Thoracic aorta (tissue), 2 donors: ENCODE measurements around the gene ZCCHC8. TPM values are rescaled to one million over a fixed set of nuclear protein-coding genes. Genes with fewer than 3 reads are reported as not detected.
"Not testable (repeated sequence)": the region's sequence is repeated elsewhere in the genome, so short reads cannot be mapped to it uniquely, and the experiment has no call there.

Experiments
- ATAC-seq: fragments of 150-250 bp; one replicate; pipeline ENCODE4 v1.8.0; 2017; ENCODE audit warnings: low read depth; ENCODE audit not compliant: insufficient number of reproducible peaks, low FRiP score
- DNase-seq: peaks from one replicate; pipeline ENCODE4 v3.0.0-alpha.2; 2020; ENCODE audit warnings: low spot score
- H3K27ac ChIP-seq, 2 donors: fragments of 200-600 bp; sonication (generic); 1 replicate in 1 of 2; 2 replicates in 1 of 2; pipeline ENCODE4 v1.5.1; 2016; ENCODE audit warnings: mild to moderate bottlenecking in 2 of 2, moderate library complexity in 2 of 2
- H3K27me3 ChIP-seq: fragments of 200-600 bp; sonication (generic); replicated peaks from 2 replicates; pipeline ENCODE4 v1.6.0; 2016; ENCODE audit warnings: mild to moderate bottlenecking; ENCODE audit not compliant: insufficient read depth
- H3K36me3 ChIP-seq: fragments of 200-600 bp; sonication (generic); one replicate; pipeline ENCODE4 v1.5.1; 2016
- H3K4me1 ChIP-seq, 2 donors: fragments of 200-600 bp; sonication (generic); 1 replicate in 1 of 2; 2 replicates in 1 of 2; pipeline versions ENCODE4 v1.5.1 to v1.6.0; 2016; ENCODE audit warnings: low read depth in 2 of 2, mild to moderate bottlenecking in 1 of 2; ENCODE audit not compliant: control insufficient read depth in 1 of 2
- H3K4me3 ChIP-seq: fragments of 200-600 bp; sonication (generic); 2 replicates; pipeline ENCODE4 v1.5.1; 2016; ENCODE audit warnings: mild to moderate bottlenecking
- H3K9me3 ChIP-seq: fragments of 200-600 bp; sonication (generic); 2 replicates; pipeline ENCODE4 v1.5.1; 2016
- CTCF ChIP-seq: fragments of 200-600 bp; sonication (generic); IDR thresholded peaks from one replicate; pipeline ENCODE4 v1.5.1; 2019; ENCODE audit warnings: antibody characterized with exemption
- total RNA-seq, 2 donors: library from RNA; depleted of rRNA; stranded (reverse); fragments of >200 nt; gene quantifications; one replicate each; pipeline versions ENCODE4 v1.1.0 to v1.2.3, GENCODE V29; 2016

The ZCCHC8 gene
- total RNA-seq, 2 donors from 2014 or later: 16.2 to 33.4 TPM

- no peaks in the 10 kb centered on the region for H3K36me3 ChIP-seq
- no peak for DNase-seq
- TF ChIP-seq CTCF: no peak
- no peaks in the 10 kb centered on the region for H3K27me3 ChIP-seq
- H3K4me1 ChIP-seq: no peaks in the 10 kb centered on the region
- ATAC-seq: no peak
- no peak overlapping the region for H3K4me3 ChIP-seq
- H3K9me3 ChIP-seq: no peaks in the 10 kb centered on the region
- no peak overlapping the region for H3K27ac ChIP-seq
These were observed 51.4 kb downstream of the ZCCHC8 start for GRCh38 chr12:122449317-122449716.

GRCh38 chr12:122447825-122448224, 52.9 kb downstream of the ZCCHC8 start:
- H3K27ac ChIP-seq, H3K36me3 ChIP-seq, H3K4me1 ChIP-seq, H3K4me3 ChIP-seq, H3K9me3 ChIP-seq, H3K27me3 ChIP-seq, DNase-seq, ATAC-seq: not testable (repeated sequence)

- H3K4me1 ChIP-seq, DNase-seq, H3K4me3 ChIP-seq, H3K27ac ChIP-seq, ATAC-seq, H3K27me3 ChIP-seq, H3K9me3 ChIP-seq, H3K36me3 ChIP-seq: not testable (repeated sequence)
These were observed 54.3 kb downstream of the ZCCHC8 start for GRCh38 chr12:122446390-122446789.

GRCh38 chr12:122444071-122444470, 56.7 kb downstream of the ZCCHC8 start:
- not testable (repeated sequence) for ATAC-seq, H3K4me1 ChIP-seq

GRCh38 chr12:122438822-122439221, 61.9 kb downstream of the ZCCHC8 start:
- DNase-seq, ATAC-seq, H3K4me1 ChIP-seq, H3K36me3 ChIP-seq, H3K4me3 ChIP-seq, H3K27ac ChIP-seq, H3K27me3 ChIP-seq, H3K9me3 ChIP-seq: not testable (repeated sequence)

More at GRCh38 chr12:122444071-122444470, 56.7 kb downstream of the ZCCHC8 start:
- H3K4me3 ChIP-seq, H3K9me3 ChIP-seq, H3K27me3 ChIP-seq, DNase-seq, H3K27ac ChIP-seq, H3K36me3 ChIP-seq: not testable (repeated sequence)

- TF ChIP-seq CTCF: no peak
- Histone ChIP-seq H3K27me3 (no peaks in the 10 kb centered on the region), H3K27ac (no peak overlapping the region), H3K4me3 (peak overlapping the region; percentile 23), H3K9me3 (no peaks in the 10 kb centered on the region), H3K4me1 (peaks cover 0 to 3% of the 10 kb centered on the region in 2 donors), H3K36me3 (no peaks in the 10 kb centered on the region)
- peak; percentile 80 for ATAC-seq
- peak; percentile 51 for DNase-seq
These were observed 63.0 kb downstream of the ZCCHC8 start for GRCh38 chr12:122437656-122438121.

- Histone ChIP-seq H3K36me3 (no peaks in the 10 kb centered on the region), H3K4me1 (peaks cover 0 to 3% of the 10 kb centered on the region in 2 donors), H3K9me3 (no peaks in the 10 kb centered on the region), H3K27me3 (no peaks in the 10 kb centered on the region), H3K4me3 (no peak overlapping the region), H3K27ac (no peak overlapping the region)
- DNase-seq (no peak), ATAC-seq (no peak)
- no peak for TF ChIP-seq CTCF
These were observed 65.5 kb downstream of the ZCCHC8 start for GRCh38 chr12:122435186-122435585.

GRCh38 chr12:122429043-122429442, 71.7 kb downstream of the ZCCHC8 start:
- not testable (repeated sequence) for H3K36me3 ChIP-seq, H3K4me3 ChIP-seq, H3K4me1 ChIP-seq, H3K27me3 ChIP-seq, H3K9me3 ChIP-seq, ATAC-seq, H3K27ac ChIP-seq, DNase-seq
